NCI-H1436 treated with DMSO at 0.1 percent for 48 hours (cell line): ENCODE results near the gene ACOT7.
"Not testable (repeated sequence)": the region's sequence is repeated elsewhere in the genome, so short reads cannot be mapped to it uniquely, and the experiment has no call there.

Experiments
- DNase-seq: peaks from one replicate; lab custom pipeline; 2025; lab: John Stamatoyannopoulos, UW

ACOT7 gene

GRCh38 chr1:6396998-6397397 lies 3.4 kb upstream of the ACOT7 start:
- no peak for DNase-seq

GRCh38 chr1:6395781-6396244 lies 2.2 kb upstream of the ACOT7 start:
- not testable (repeated sequence) for DNase-seq

GRCh38 chr1:6395130-6395529 lies 1.6 kb upstream of the ACOT7 start:
- DNase-seq: not testable (repeated sequence)

- DNase-seq: no peak
Measured at GRCh38 chr1:6392809-6393399, 663 bp downstream of the ACOT7 start.

- DNase-seq: no peak
Measured at GRCh38 chr1:6391951-6392808, 1.4 kb downstream of the ACOT7 start.

GRCh38 chr1:6389971-6390370 lies 3.6 kb downstream of the ACOT7 start:
- DNase-seq: no peak

- no peak for DNase-seq
Measured at GRCh38 chr1:6386371-6386949, 7.1 kb downstream of the ACOT7 start.

GRCh38 chr1:6385488-6386191 lies 7.9 kb downstream of the ACOT7 start:
- DNase-seq: no peak

- DNase-seq: no peak
Measured at GRCh38 chr1:6384962-6385361, 8.6 kb downstream of the ACOT7 start.

GRCh38 chr1:6384135-6384534 lies 9.4 kb downstream of the ACOT7 start:
- no peak for DNase-seq

GRCh38 chr1:6380037-6380436 lies 13.5 kb downstream of the ACOT7 start:
- no peak for DNase-seq

- DNase-seq: no peak
Measured at GRCh38 chr1:6378096-6378746, 15.3 kb downstream of the ACOT7 start.

- DNase-seq: no peak
Measured at GRCh38 chr1:6373961-6374720, 19.4 kb downstream of the ACOT7 start.

GRCh38 chr1:6372236-6372635 lies 21.3 kb downstream of the ACOT7 start:
- DNase-seq: not testable (repeated sequence)

- no peak for DNase-seq
Measured at GRCh38 chr1:6370006-6370405, 23.6 kb downstream of the ACOT7 start.

- no peak for DNase-seq
Measured at GRCh38 chr1:6367381-6368012, 26.1 kb downstream of the ACOT7 start.

- DNase-seq: no peak
Measured at GRCh38 chr1:6365047-6365446, 28.5 kb downstream of the ACOT7 start.

- DNase-seq: not testable (repeated sequence)
Measured at GRCh38 chr1:6363085-6363884, 30.3 kb downstream of the ACOT7 start.

GRCh38 chr1:6361124-6361775 lies 32.3 kb downstream of the ACOT7 start:
- no peak for DNase-seq
